Measurements from ENCODE around the gene ATXN1L.

ATXN1L gene

GRCh38 chr16:71896764-71897368 lies 51.1 kb downstream of the ATXN1L start:
- Histone ChIP-seq H3K27ac (ENCODE audit: low read depth, low read length) (no peak overlapping the region), H3K4me3 (ENCODE audit: low read length) (peak overlapping the region; percentile 98), H3F3A (ENCODE audit: control insufficient read depth, insufficient read depth) (peaks cover 4% of the 10 kb centered on the region; the same call in 1 of the 2 replicates), H3K79me2 (ENCODE audit: control insufficient read depth, low read length) (peaks cover 78% of the 10 kb centered on the region), H3K4me2 (ENCODE audit: low read length) (peak overlapping the region; percentile 83), H3K9me3 (ENCODE audit: control insufficient read depth, insufficient read depth, low read length) (no peaks in the 10 kb centered on the region), H3K27me3 (ENCODE audit: control insufficient read depth, low read length) (no peaks in the 10 kb centered on the region), H4K20me1 (ENCODE audit: control insufficient read depth, insufficient read depth, low read depth, low read length) (peaks cover 11% of the 10 kb centered on the region), H3K9me2 (replicated peaks; ENCODE audit: control insufficient read depth, low read length) (no peaks in the 10 kb centered on the region), H3K36me3 (ENCODE audit: control insufficient read depth, low read length) (peaks cover 32% of the 10 kb centered on the region), H3K4me1 (ENCODE audit: control insufficient read depth, low read length) (peaks cover 53% of the 10 kb centered on the region)
- no peak for TF ChIP-seq CTCF (IDR thresholded peaks at IDR 0.05; ENCODE audit: low read depth, low read length, poor library complexity, severe bottlenecking)
- TF ChIP-seq EZH2phosphoT487 (IDR thresholded peaks at IDR 0.05; ENCODE audit: borderline replicate concordance, low read length) = no peak

GRCh38 chr16:71899171-71899570 lies 53.4 kb downstream of the ATXN1L start:
- no peak for TF ChIP-seq EZH2phosphoT487 (IDR thresholded peaks at IDR 0.05; ENCODE audit: borderline replicate concordance, low read length)
- TF ChIP-seq CTCF (IDR thresholded peaks at IDR 0.05; ENCODE audit: low read depth, low read length, poor library complexity, severe bottlenecking) = no peak
- peak overlapping the region; percentile 33 for H3K4me2 ChIP-seq (ENCODE audit: low read length)
- peaks cover 46% of the 10 kb centered on the region for H3K36me3 ChIP-seq (ENCODE audit: control insufficient read depth, low read length)
- peaks cover 4% of the 10 kb centered on the region for H3F3A ChIP-seq (ENCODE audit: control insufficient read depth, insufficient read depth)
- peaks cover 61% of the 10 kb centered on the region for H3K4me1 ChIP-seq (ENCODE audit: control insufficient read depth, low read length)
- no peaks in the 10 kb centered on the region for H3K27me3 ChIP-seq (ENCODE audit: control insufficient read depth, low read length)
- no peaks in the 10 kb centered on the region for H3K9me2 ChIP-seq (replicated peaks; ENCODE audit: control insufficient read depth, low read length)
- peaks cover 96% of the 10 kb centered on the region for H3K79me2 ChIP-seq (ENCODE audit: control insufficient read depth, low read length)
- peak overlapping the region; percentile 4; the same call in 1 of the 2 replicates for H3K4me3 ChIP-seq (ENCODE audit: low read length)
- H3K27ac ChIP-seq (ENCODE audit: low read depth, low read length) = no peak overlapping the region
- H3K9me3 ChIP-seq (ENCODE audit: control insufficient read depth, insufficient read depth, low read length) = no peaks in the 10 kb centered on the region
- H4K20me1 ChIP-seq (ENCODE audit: control insufficient read depth, insufficient read depth, low read depth, low read length) = peaks cover 29% of the 10 kb centered on the region

GRCh38 chr16:71902656-71903365 lies 57.0 kb downstream of the ATXN1L start:
- H3K9me2 ChIP-seq (replicated peaks; ENCODE audit: control insufficient read depth, low read length) = no peaks in the 10 kb centered on the region

More at GRCh38 chr16:71902656-71903365, 57.0 kb downstream of the ATXN1L start:
- TF ChIP-seq EZH2phosphoT487 (IDR thresholded peaks at IDR 0.05; ENCODE audit: borderline replicate concordance, low read length) (no peak), CTCF (IDR thresholded peaks at IDR 0.05; ENCODE audit: low read depth, low read length, poor library complexity, severe bottlenecking) (no peak)
- H4K20me1 ChIP-seq (ENCODE audit: control insufficient read depth, insufficient read depth, low read depth, low read length) = peaks cover 33% of the 10 kb centered on the region
- no peak overlapping the region for H3K4me2 ChIP-seq (ENCODE audit: low read length)
- H3F3A ChIP-seq (ENCODE audit: control insufficient read depth, insufficient read depth) = peaks cover 4% of the 10 kb centered on the region
- no peaks in the 10 kb centered on the region for H3K27me3 ChIP-seq (ENCODE audit: control insufficient read depth, low read length)
- no peak overlapping the region for H3K4me3 ChIP-seq (ENCODE audit: low read length)
- peaks cover 47% of the 10 kb centered on the region for H3K4me1 ChIP-seq (ENCODE audit: control insufficient read depth, low read length)
- peaks cover 100% of the 10 kb centered on the region for H3K79me2 ChIP-seq (ENCODE audit: control insufficient read depth, low read length)
- H3K27ac ChIP-seq (ENCODE audit: low read depth, low read length) = no peak overlapping the region
- peaks cover 30% of the 10 kb centered on the region for H3K36me3 ChIP-seq (ENCODE audit: control insufficient read depth, low read length)
- no peaks in the 10 kb centered on the region for H3K9me3 ChIP-seq (ENCODE audit: control insufficient read depth, insufficient read depth, low read length)
